ENCODE results near the gene VOPP1.

VOPP1 gene

GRCh38 chr7:55524558-55525310, 47.6 kb downstream of the VOPP1 start:
- Mint-ChIP-seq H3K9me3 (no peaks in the 10 kb centered on the region), H3K4me1 (ENCODE audit: low read depth) (peaks cover 80% of the 10 kb centered on the region), H3K4me3 (peak overlapping the region; percentile 28), H3K27ac (peak overlapping the region; percentile 92), H3K27me3 (no peaks in the 10 kb centered on the region), H3K36me3 (ENCODE audit: low read depth) (peaks cover 74% of the 10 kb centered on the region)
- intact Hi-C loops (cut with micrococcal nuclease), result no loop called here

DNA sequence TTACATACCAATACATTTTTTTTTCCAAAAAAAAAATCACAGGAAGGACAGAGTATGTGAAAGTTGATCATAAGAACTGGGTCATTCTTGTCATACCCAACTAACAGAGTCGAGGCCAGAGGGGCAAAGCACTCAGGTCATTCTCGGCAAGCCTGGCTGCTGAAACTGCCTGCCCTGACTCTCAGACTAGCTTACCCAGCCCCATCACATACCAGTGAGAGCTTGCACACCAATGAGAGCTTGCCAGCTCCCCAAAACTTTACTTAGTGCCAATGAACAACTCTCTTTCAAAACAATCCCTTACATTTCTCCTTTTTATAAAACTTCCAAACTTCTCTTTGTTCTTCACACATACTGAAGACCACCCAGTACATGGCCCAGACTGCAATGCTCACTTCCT, 48.9 kb downstream of the VOPP1 start:
- intact Hi-C loops (cut with micrococcal nuclease), result no loop called here
- Mint-ChIP-seq H3K27me3 (no peaks in the 10 kb centered on the region), H3K4me3 (no peak overlapping the region), H3K4me1 (ENCODE audit: low read depth) (peaks cover 89% of the 10 kb centered on the region), H3K36me3 (ENCODE audit: low read depth) (peaks cover 81% of the 10 kb centered on the region), H3K9me3 (no peaks in the 10 kb centered on the region), H3K27ac (peak overlapping the region; percentile 92)

DNA sequence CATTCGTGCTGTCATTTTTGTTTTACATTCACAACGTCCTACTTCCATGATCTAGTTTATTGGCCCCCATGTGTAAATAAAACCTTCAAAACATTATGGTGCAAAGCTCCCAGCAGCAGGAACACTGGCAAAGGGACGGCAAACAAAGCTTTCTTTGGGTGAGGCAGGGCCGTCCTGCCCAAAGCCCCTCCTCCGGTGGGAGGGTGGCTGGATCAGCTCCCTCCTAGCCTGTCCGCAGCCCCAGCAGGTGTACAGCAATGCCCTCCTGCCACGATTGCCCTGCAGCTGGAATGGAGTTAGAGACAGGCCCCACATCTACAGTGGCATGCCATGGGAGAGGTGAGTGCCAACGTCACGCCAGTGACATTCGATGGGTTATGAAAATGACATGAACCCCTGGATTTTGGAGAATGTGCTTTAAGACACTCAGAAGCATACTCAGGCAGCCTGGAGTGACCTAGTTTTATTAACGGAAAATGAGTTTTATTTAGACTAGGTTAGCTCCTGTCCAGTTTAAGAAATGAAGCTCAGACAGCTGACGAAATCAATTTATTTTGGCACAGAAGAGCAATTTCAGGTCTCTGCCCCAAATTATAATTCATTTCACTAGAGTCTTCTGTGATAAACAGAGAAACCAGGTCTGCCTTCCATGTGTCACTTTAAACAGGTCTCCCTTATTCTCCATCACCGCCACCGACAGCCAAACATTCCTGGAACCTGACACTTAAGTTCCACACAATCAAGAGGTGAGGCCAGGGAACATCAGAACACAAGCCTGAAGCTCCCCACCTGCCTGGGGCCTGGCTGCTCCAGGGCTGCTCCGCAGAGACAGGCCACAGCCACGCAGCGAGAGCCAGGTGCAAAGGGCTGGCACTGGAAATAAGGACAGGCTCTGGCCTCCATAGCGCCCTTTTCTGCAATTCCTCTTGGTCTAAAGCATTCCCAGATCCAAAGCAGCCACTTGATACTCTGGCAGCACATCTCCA, 50.1 kb downstream of the VOPP1 start:
- Mint-ChIP-seq H3K4me3 (no peak overlapping the region), H3K4me1 (ENCODE audit: low read depth) (peaks cover 96% of the 10 kb centered on the region), H3K36me3 (ENCODE audit: low read depth) (peaks cover 93% of the 10 kb centered on the region), H3K27me3 (no peaks in the 10 kb centered on the region), H3K9me3 (no peaks in the 10 kb centered on the region), H3K27ac (peak overlapping the region; percentile 92)
- intact Hi-C loops (cut with micrococcal nuclease), result no loop called here

DNA sequence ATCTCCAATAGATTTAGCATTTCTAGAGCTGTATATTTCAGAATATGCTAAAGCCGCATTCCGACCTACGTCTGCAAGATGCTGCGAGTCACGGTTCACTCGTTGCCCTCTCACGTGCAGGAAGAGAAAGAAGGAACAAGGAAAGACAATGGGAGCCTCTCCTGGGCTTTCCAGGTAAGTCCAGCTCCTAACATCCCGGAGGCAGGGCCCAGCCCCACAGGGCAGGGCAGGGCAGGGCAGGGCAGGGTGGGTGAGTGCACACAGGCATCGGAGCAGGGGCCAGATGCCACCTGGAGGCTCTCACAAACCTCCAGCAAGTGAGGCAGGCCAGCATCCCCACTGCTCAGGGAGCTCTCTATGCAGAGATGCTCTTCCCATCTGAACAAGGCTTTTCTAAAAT, 50.8 kb downstream of the VOPP1 start:
- no peaks in the 10 kb centered on the region for H3K9me3 Mint-ChIP-seq
- peaks cover 100% of the 10 kb centered on the region for H3K36me3 Mint-ChIP-seq (ENCODE audit: low read depth)
- H3K4me1 Mint-ChIP-seq (ENCODE audit: low read depth), result peaks cover 92% of the 10 kb centered on the region
- intact Hi-C loops (cut with micrococcal nuclease), result no loop called here
- peak overlapping the region; percentile 42 for H3K27ac Mint-ChIP-seq
- no peaks in the 10 kb centered on the region for H3K27me3 Mint-ChIP-seq
- H3K4me3 Mint-ChIP-seq, result no peak overlapping the region

DNA sequence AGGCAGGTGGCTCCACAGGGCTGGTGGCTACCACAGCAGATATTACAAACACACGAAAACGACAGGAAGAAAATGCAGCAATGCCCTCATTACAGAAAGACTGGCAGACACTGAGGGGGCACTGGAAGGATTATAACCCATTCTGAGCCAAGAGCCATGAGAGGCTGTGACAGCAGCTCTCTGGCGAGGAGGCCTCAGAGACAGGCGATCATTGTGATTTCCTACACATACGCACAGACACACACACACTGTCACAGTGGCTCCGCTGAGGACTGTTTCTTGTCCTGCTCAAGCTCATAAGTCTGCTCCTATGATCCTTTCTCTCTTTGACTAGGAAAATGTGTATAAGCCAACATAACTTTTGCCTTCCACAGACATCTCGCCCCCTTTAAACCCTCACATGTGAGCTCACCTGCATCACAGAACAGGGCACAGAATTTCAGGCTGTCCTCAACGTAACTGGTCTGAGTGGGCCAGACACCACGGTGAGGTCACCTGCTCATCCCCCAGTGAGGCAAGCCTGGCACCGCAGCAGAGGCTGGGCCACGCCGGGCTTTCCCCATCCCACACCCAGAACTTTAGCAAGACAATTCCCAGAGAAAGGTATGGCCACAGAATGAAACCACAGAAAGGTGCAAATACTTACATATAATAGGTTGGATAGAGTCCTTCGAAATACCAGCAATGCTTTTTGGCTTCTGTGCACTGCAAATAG, 51.7 kb downstream of the VOPP1 start:
- intact Hi-C loops (cut with micrococcal nuclease), result no loop called here
- peaks cover 100% of the 10 kb centered on the region for H3K36me3 Mint-ChIP-seq (ENCODE audit: low read depth)
- no peak overlapping the region for H3K4me3 Mint-ChIP-seq
- no peaks in the 10 kb centered on the region for H3K27me3 Mint-ChIP-seq
- H3K27ac Mint-ChIP-seq, result peak overlapping the region; percentile 65
- H3K9me3 Mint-ChIP-seq, result no peaks in the 10 kb centered on the region
- peaks cover 92% of the 10 kb centered on the region for H3K4me1 Mint-ChIP-seq (ENCODE audit: low read depth)

DNA sequence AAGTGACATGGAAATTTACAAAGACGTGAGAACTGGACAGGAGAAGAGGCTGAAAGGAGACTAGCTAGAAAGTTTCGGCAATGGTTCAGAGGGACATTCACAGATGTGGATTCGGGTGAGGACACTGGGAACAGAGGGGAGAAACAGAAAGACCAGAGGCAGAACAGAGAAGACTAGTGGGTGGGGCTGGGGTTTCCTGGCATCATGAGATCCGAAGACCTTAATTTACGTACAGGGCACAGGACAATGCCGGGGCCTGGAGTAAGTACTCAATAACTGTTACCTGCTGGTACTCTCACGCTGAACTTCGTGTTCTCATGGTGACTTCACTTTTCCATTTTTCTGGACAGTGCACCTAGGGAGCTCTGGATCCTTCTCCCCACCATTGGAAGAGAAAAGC, 53.5 kb downstream of the VOPP1 start:
- intact Hi-C loops (cut with micrococcal nuclease), result no loop called here
- Mint-ChIP-seq H3K4me3 (no peak overlapping the region), H3K9me3 (no peaks in the 10 kb centered on the region), H3K4me1 (ENCODE audit: low read depth) (peaks cover 76% of the 10 kb centered on the region), H3K27ac (peak overlapping the region; percentile 40), H3K36me3 (ENCODE audit: low read depth) (peaks cover 100% of the 10 kb centered on the region), H3K27me3 (no peaks in the 10 kb centered on the region)

DNA sequence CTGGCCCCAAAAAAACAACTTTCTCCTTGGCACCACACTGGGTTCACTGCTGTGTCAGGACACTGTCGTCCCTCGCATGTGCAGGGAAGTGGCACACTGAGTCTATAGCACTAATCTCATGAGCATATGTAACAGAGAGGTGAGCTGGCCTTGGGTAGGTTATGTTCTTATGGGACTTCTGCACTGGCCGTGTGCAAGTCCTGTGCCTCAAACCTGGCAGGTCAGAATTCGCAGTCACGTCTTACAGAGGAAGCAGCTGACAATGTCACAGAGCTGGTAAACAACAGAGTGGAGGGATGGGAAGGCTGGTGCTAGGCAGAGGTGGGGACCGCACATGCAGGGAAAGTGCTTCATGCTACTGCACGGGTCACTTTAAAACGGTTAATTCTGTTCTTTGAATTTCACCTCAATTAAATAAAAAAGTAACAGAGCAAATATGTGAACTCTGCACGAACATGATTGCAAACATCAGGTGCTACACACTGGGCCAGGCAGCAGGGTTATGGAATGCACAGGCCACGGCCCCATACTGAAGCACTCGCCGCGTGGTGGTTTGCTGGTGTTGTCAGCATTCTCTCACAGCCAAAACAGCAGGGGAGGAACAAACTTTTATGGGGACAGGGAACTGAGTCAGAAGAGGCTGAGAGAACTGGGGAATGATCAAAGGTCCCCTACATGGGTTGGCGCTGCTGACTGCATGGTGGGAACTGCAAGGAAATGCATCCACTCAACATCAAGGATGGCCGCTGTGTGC, 54.2 kb downstream of the VOPP1 start:
- no peaks in the 10 kb centered on the region for H3K9me3 Mint-ChIP-seq
- H3K4me1 Mint-ChIP-seq (ENCODE audit: low read depth), result peaks cover 69% of the 10 kb centered on the region
- H3K27ac Mint-ChIP-seq, result peak overlapping the region; percentile 40
- intact Hi-C loops (cut with micrococcal nuclease), result no loop called here
- peaks cover 100% of the 10 kb centered on the region for H3K36me3 Mint-ChIP-seq (ENCODE audit: low read depth)
- no peaks in the 10 kb centered on the region for H3K27me3 Mint-ChIP-seq
- no peak overlapping the region for H3K4me3 Mint-ChIP-seq

- Mint-ChIP-seq H3K4me3 (no peak overlapping the region), H3K27me3 (no peaks in the 10 kb centered on the region), H3K4me1 (ENCODE audit: low read depth) (peaks cover 65% of the 10 kb centered on the region)
Observed at GRCh38 chr7:55517191-55517633, 55.1 kb downstream of the VOPP1 start.

DNA sequence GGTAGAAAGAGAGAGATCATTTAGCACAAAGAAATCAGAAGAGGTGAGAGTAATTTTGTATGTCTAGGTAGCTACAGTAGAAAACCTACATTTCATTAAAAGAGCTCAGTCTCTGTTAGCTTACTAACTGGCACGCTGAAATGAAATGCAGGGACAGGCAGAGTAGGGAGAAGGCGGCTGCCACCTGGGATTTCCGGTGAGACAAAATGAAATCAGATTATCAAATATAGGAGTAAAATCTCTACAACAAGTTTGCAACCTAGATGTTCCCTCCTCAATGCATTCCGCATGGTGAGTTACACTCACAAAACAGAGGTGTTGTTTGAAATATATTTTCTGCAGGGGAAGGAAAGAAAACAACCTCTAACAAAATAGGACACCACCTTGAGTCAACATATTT, 55.9 kb downstream of the VOPP1 start:
- H3K9me3 Mint-ChIP-seq, result no peaks in the 10 kb centered on the region
- peak overlapping the region; percentile 47 for H3K27ac Mint-ChIP-seq
- no peak overlapping the region for H3K4me3 Mint-ChIP-seq
- H3K4me1 Mint-ChIP-seq (ENCODE audit: low read depth), result peaks cover 66% of the 10 kb centered on the region
- intact Hi-C loops (cut with micrococcal nuclease), result no loop called here
- H3K27me3 Mint-ChIP-seq, result no peaks in the 10 kb centered on the region
- H3K36me3 Mint-ChIP-seq (ENCODE audit: low read depth), result peaks cover 100% of the 10 kb centered on the region

More at GRCh38 chr7:55517191-55517633, 55.1 kb downstream of the VOPP1 start:
- H3K27ac Mint-ChIP-seq, result no peak overlapping the region
- intact Hi-C loops (cut with micrococcal nuclease), result no loop called here
- H3K36me3 Mint-ChIP-seq (ENCODE audit: low read depth), result peaks cover 100% of the 10 kb centered on the region
- H3K9me3 Mint-ChIP-seq, result no peaks in the 10 kb centered on the region

GRCh38 chr7:55515569-55516279, 56.6 kb downstream of the VOPP1 start:
- Mint-ChIP-seq H3K27ac (peak overlapping the region; percentile 47), H3K36me3 (ENCODE audit: low read depth) (peaks cover 100% of the 10 kb centered on the region), H3K27me3 (no peaks in the 10 kb centered on the region), H3K4me3 (no peak overlapping the region), H3K4me1 (ENCODE audit: low read depth) (peaks cover 63% of the 10 kb centered on the region), H3K9me3 (no peaks in the 10 kb centered on the region)
- intact Hi-C loops (cut with micrococcal nuclease), result no loop called here

DNA sequence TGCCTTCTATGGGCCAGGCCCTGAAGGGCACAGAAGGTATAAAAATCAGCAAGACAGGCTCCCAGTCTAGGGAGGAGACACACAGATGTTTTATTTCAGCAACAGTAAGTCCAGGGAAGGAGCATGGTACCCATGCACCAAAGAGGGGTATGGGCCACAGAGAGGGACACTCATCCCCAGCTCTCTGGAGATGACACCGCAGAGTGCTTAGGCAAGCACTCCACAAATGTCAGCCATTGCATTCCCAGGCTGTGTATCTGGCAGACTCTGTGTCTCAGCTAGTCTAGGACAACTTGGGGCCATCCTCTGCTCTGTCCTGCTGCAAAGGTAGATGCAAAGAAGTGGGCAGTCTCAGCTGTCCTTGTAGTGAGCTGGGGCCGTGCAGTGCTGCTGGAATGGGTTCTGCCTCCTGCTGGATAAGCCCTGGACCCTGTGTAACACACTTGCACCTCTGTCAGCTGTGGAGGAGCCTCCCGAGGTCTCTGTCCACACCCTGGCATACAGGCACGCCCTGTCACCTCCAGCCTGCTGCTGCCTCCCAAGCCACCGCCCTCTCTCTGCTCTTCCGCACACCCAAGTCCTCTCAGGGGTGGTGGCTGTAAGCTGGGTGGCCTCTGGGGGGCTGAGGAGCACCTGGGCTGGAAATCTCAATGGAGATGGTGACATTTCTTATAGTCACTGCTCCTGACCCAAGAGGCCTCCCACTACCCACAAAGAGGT, 57.6 kb downstream of the VOPP1 start:
- H3K4me1 Mint-ChIP-seq (ENCODE audit: low read depth), result peaks cover 61% of the 10 kb centered on the region
- no peaks in the 10 kb centered on the region for H3K9me3 Mint-ChIP-seq

GRCh38 chr7:55513868-55514267, 58.4 kb downstream of the VOPP1 start:
- Mint-ChIP-seq H3K9me3 (no peaks in the 10 kb centered on the region), H3K36me3 (ENCODE audit: low read depth) (peaks cover 86% of the 10 kb centered on the region), H3K4me3 (no peak overlapping the region), H3K27ac (no peak overlapping the region), H3K4me1 (ENCODE audit: low read depth) (peaks cover 59% of the 10 kb centered on the region), H3K27me3 (no peaks in the 10 kb centered on the region)
- intact Hi-C loops (cut with micrococcal nuclease), result no loop called here

More for the DNA sequence above, 57.6 kb downstream of the VOPP1 start:
- H3K27ac Mint-ChIP-seq, result peak overlapping the region; percentile 47
- intact Hi-C loops (cut with micrococcal nuclease), result no loop called here
- H3K4me3 Mint-ChIP-seq, result no peak overlapping the region
- H3K27me3 Mint-ChIP-seq, result no peaks in the 10 kb centered on the region
- peaks cover 94% of the 10 kb centered on the region for H3K36me3 Mint-ChIP-seq (ENCODE audit: low read depth)
